Keratinocyte (primary cell): ENCODE measurements around the gene UBE2I. TPM values are rescaled to one million over a fixed set of nuclear protein-coding genes. Genes with fewer than 3 reads are reported as not detected.
"Not testable (repeated sequence)": the region's sequence is repeated elsewhere in the genome, so short reads cannot be mapped to it uniquely, and the experiment has no call there.

Experiments used
- DNase-seq: peaks from one replicate; pipeline ENCODE4 v3.0.0-alpha.2; 2011; ENCODE audit warnings: low read depth, missing footprints, low spot score
- FAIRE-seq: peaks from 2 replicates; lab custom pipeline; 2011; peaks lifted over from hg19 to GRCh38; lab: Jason Lieb, UNC
- H2AFZ ChIP-seq: 2 replicates; pipeline ENCODE4 v1.6.0; 2012; ENCODE audit warnings: low read length, control low read depth, inconsistent platforms; ENCODE audit not compliant: control insufficient read depth
- H3K27ac ChIP-seq: 2 replicates; pipeline ENCODE4 v1.5.1; 2011; ENCODE audit warnings: low read length; ENCODE audit not compliant: control insufficient read depth, insufficient read depth
- H3K27me3 ChIP-seq: 3 replicates; pipeline ENCODE4 v1.6.0; 2011; ENCODE audit warnings: low read length; ENCODE audit not compliant: control insufficient read depth, insufficient read depth; ENCODE audit errors: extremely low read depth
- H3K36me3 ChIP-seq, 2 experiments: 2 replicates in 1 of 2; 3 replicates in 1 of 2; pipeline ENCODE4 v1.5.1; 2011; ENCODE audit warnings: low read length in 2 of 2, mild to moderate bottlenecking in 1 of 2; ENCODE audit not compliant: control insufficient read depth in 2 of 2, insufficient read depth in 2 of 2; ENCODE audit errors: extremely low read depth in 1 of 2
- H3K4me1 ChIP-seq: 3 replicates; pipeline ENCODE4 v1.5.1; 2011; ENCODE audit warnings: low read length; ENCODE audit not compliant: control insufficient read depth, insufficient read depth; ENCODE audit errors: extremely low read depth
- H3K4me2 ChIP-seq: 3 replicates; pipeline ENCODE4 v1.6.0; 2011; ENCODE audit warnings: low read depth, low read length; ENCODE audit not compliant: control insufficient read depth, insufficient read depth; ENCODE audit errors: extremely low read depth
- H3K4me3 ChIP-seq, 3 experiments: fragments of 200-600 bp in 1 of 3; sonication (generic) in 1 of 3; 2 replicates in 2 of 3; 3 replicates in 1 of 3; pipeline ENCODE4 v1.5.1; 2011 to 2016; ENCODE audit warnings: low read length in 3 of 3, mild to moderate bottlenecking in 3 of 3, control low read depth in 2 of 3, inconsistent platforms in 1 of 3, low read depth in 1 of 3, mixed read lengths in 1 of 3, mixed run types in 1 of 3, moderate library complexity in 1 of 3; ENCODE audit not compliant: control insufficient read depth in 2 of 3, insufficient read depth in 2 of 3; ENCODE audit errors: extremely low read depth in 1 of 3
- H3K79me2 ChIP-seq: 2 replicates; pipeline ENCODE4 v1.6.0; 2012; ENCODE audit warnings: low read length; ENCODE audit not compliant: control insufficient read depth, insufficient read depth
- H3K9ac ChIP-seq: 3 replicates; pipeline ENCODE4 v1.6.0; 2011; ENCODE audit warnings: low read length; ENCODE audit not compliant: control insufficient read depth, insufficient read depth; ENCODE audit errors: extremely low read depth
- H3K9me1 ChIP-seq: 3 replicates; pipeline ENCODE4 v1.6.0; 2011; ENCODE audit warnings: low read length; ENCODE audit not compliant: control insufficient read depth, insufficient read depth; ENCODE audit errors: extremely low read depth
- H3K9me3 ChIP-seq: 2 replicates; pipeline ENCODE4 v1.5.1; 2012; ENCODE audit warnings: low read depth, low read length; ENCODE audit not compliant: control insufficient read depth
- H4K20me1 ChIP-seq: 3 replicates; pipeline ENCODE4 v1.6.0; 2011; ENCODE audit warnings: low read length; ENCODE audit not compliant: control insufficient read depth, insufficient read depth; ENCODE audit errors: extremely low read depth
- EZH2 ChIP-seq: IDR thresholded peaks from one replicate; pipeline ENCODE4 v1.6.1; 2012; ENCODE audit warnings: inconsistent platforms, mild to moderate bottlenecking, low read length, moderate library complexity
- dilution Hi-C: fragments of 300-500 bp; cut with MboI; formaldehyde crosslinking; loops from one replicate; pipeline ENCODE4 v1.7.0; 2020; ENCODE audit warnings: low sequenced_read_pairs; ENCODE audit not compliant: extremely low pct_ligation_motif_present
- polyA plus RNA-seq, 5 experiments: library from polyadenylated mRNA; depleted of rRNA in 3 of 5; stranded (reverse) in 3 of 5; stranded (forward) in 1 of 5; unstranded in 1 of 5; fragments of >200 nt; gene quantifications; 1 replicate in 1 of 5; 2 replicates in 3 of 5; 3 replicates in 1 of 5; pipeline versions ENCODE4 v1.2.1 to v1.2.3, GENCODE V29; 2011 to 2012; ENCODE audit warnings: missing spikeins in 2 of 5, low read depth in 1 of 5, low replicate concordance in 1 of 5
- TF ChIP-seq, protein P1 (sequence below), 3 experiments: IDR thresholded peaks in 1 of 3; conservative IDR thresholded peaks in 1 of 3; optimal IDR thresholded peaks in 1 of 3; 2 replicates in 2 of 3; 3 replicates in 1 of 3; pipeline versions ENCODE3 to v1.5.1; 2011; ENCODE audit warnings: low read length in 3 of 3, mild to moderate bottlenecking in 3 of 3, moderate library complexity in 2 of 3, control low read depth in 1 of 3, inconsistent platforms in 1 of 3; ENCODE audit not compliant: insufficient read depth in 2 of 3; ENCODE audit errors: extremely low read depth in 1 of 3

UBE2I gene
- polyA plus RNA-seq, 1 donor (not counting 4 experiments of a cell fraction or from before 2014, with no cell fraction given) = 157 TPM

GRCh38 chr16:1327619-1327947 is 18.1 kb downstream of the UBE2I start:
- Histone ChIP-seq H3K27ac (no peak overlapping the region), H3K36me3 (peaks cover 7 to 8% of the 10 kb centered on the region in 2 experiments), H2AFZ (no peak overlapping the region), H4K20me1 (peaks cover 3% of the 10 kb centered on the region), H3K9ac (no peak overlapping the region), H3K27me3 (peaks cover 15% of the 10 kb centered on the region), H3K4me3 (no peak overlapping the region), H3K79me2 (no peaks in the 10 kb centered on the region), H3K4me1 (no peaks in the 10 kb centered on the region), H3K4me2 (no peak overlapping the region), H3K9me1 (no peaks in the 10 kb centered on the region), H3K9me3 (no peaks in the 10 kb centered on the region)
- dilution Hi-C loops = no loop called here
- no peak for TF ChIP-seq EZH2
- TF ChIP-seq, protein P1, sequence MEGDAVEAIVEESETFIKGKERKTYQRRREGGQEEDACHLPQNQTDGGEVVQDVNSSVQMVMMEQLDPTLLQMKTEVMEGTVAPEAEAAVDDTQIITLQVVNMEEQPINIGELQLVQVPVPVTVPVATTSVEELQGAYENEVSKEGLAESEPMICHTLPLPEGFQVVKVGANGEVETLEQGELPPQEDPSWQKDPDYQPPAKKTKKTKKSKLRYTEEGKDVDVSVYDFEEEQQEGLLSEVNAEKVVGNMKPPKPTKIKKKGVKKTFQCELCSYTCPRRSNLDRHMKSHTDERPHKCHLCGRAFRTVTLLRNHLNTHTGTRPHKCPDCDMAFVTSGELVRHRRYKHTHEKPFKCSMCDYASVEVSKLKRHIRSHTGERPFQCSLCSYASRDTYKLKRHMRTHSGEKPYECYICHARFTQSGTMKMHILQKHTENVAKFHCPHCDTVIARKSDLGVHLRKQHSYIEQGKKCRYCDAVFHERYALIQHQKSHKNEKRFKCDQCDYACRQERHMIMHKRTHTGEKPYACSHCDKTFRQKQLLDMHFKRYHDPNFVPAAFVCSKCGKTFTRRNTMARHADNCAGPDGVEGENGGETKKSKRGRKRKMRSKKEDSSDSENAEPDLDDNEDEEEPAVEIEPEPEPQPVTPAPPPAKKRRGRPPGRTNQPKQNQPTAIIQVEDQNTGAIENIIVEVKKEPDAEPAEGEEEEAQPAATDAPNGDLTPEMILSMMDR (optimal IDR thresholded peaks at IDR 0.05 in 1 of 3, IDR thresholded peaks at IDR 0.05 in 1 of 3, conservative IDR thresholded peaks at IDR 0.05 in 1 of 3; ENCODE audit: extremely low read depth in 1 of 3, insufficient read depth in 2 of 3, low read length in 3 of 3) = no peak
- no peak for FAIRE-seq
- DNase-seq = no peak

DNA sequence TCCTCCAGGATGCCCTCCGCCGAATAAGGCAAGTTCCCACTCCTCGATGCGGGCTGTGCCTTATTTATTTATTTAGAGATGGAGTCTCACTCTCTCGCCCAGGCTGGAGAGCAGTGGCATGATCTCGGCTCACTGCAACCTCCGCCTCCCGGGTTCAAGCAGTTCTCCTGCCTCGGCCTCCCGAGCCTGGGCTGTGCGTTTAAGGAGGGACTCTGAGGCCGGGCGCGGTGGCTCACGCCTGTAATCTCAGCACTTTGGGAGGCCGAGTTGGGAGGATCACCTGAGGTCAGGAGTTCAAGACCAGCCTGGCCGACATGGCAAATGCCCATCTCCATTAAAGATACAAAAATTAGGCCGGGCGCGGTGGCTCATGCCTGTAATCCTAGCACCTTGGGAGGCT is 18.7 kb downstream of the UBE2I start:
- H3K4me2 ChIP-seq, H2AFZ ChIP-seq, H4K20me1 ChIP-seq, DNase-seq, H3K9me3 ChIP-seq, H3K4me3 ChIP-seq, H3K9ac ChIP-seq, H3K79me2 ChIP-seq, H3K9me1 ChIP-seq, H3K36me3 ChIP-seq, H3K27ac ChIP-seq, dilution Hi-C loops, FAIRE-seq, H3K4me1 ChIP-seq: not testable (repeated sequence)
- peaks cover 20% of the 10 kb centered on the region for H3K27me3 ChIP-seq

- H2AFZ ChIP-seq, dilution Hi-C loops, H3K9me3 ChIP-seq, FAIRE-seq, H3K4me1 ChIP-seq, H3K36me3 ChIP-seq, H4K20me1 ChIP-seq, H3K9ac ChIP-seq, H3K9me1 ChIP-seq, H3K4me3 ChIP-seq, H3K4me2 ChIP-seq, DNase-seq, H3K27ac ChIP-seq, H3K79me2 ChIP-seq: not testable (repeated sequence)
- peaks cover 28% of the 10 kb centered on the region for H3K27me3 ChIP-seq
Observed at GRCh38 chr16:1328961-1329360, 19.5 kb downstream of the UBE2I start.
